Stimulated activated CD4-positive, alpha-beta T cell treated with anti-CD3 and anti-CD28 coated beads, Interleukin-15, amount 100 ng/mL, for 1 hour (primary cell): Measurements from ENCODE around the gene CRYBB1.

Experiments
- DNase-seq, 2 donors: peaks; one replicate each; pipeline ENCODE4 v3.0.0-alpha.2; 2020; ENCODE audit warnings: low read depth in 1 of 2, low spot score in 1 of 2

CRYBB1 gene

DNA sequence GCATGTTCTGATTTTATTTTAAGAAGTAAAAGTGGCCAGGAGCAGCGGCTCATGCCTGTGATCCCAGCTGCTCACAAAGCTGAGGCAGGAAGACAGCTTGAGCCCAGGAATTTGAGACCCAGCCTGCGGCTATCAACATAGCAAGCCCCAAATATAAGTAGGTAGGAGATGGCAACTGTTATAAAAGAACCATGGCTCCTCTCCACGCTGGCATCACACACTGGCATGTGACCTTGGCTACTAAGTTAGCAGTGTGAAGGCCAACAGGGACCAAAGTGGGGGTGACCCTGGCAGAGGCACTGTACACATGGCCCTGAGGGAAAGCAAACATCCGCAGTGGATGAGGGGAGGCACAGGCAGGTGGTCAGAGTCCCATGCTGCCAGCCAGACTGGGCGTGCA is 60.9 kb downstream of the CRYBB1 start:
- no peak for DNase-seq

DNA sequence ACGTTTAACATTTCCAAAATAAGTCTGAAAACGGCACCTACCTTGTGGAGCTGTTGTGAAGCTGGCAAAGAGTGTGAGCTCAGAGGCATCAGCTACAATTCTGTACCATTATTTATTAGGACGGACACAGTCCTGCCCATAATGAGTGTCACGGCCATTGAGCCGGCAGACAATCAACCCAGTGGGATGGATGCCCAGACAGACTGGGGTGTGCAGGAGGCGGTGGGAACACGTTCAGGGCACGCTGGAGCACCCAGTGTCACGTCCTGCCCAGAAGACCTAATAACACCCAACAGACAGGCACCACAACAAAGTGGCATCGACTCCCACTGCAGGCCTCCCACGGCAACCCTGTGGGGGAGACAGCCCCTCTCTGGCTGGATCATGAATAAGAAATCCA is 62.3 kb downstream of the CRYBB1 start:
- DNase-seq, result no peak

DNA sequence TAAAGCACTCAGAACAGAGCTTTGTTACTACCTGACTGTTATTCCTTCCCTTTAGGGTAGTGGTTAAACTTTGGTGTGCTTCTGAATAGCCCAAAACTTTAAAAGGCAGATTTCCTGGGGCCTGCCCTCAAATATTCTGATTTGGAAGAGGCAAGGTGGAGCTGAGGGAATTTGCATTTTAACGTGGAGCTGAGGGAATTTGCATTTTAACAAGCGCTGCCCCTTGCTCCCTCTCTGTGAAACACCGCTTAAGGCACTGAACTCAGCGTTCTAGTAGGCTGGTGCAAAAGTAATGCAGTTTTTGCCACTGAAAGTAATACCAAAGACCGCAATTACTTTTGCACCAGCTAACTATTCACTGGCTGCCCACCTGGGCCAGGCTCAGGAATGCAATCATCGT is 62.9 kb downstream of the CRYBB1 start:
- DNase-seq, result no peak

DNA sequence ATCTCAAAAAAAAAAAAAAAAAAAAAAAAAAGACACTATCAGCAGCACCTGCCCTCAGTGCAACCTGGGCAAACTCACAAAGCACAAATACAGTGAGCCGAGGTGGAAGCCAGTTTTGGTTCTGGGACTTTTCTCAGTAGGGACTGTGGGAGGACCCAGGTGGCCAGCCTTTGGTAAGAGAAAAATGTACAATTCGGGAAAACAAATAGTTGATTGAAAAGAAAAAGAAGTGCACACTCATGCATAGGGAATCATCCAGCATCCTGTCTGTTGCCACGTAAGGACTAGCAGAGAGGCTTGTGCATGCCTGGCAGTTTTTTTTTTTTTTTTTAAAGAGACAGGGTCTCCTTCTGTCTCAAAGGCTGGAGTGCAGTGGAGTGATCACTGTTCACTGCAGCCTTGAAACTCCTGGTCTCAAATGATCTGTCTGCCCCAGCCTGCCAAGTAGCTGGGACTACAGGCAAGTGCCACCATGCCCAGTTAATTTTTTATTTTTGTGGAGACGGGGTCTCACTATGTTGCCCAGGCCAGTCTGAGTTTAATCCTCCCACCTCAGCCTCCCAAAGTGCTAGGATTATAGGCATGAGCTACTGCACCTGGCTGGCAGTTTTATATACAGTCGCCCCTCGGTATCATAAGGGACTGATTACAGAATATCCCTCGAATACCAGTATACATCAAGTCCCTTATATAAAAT is 64.6 kb downstream of the CRYBB1 start:
- no peak for DNase-seq

DNA sequence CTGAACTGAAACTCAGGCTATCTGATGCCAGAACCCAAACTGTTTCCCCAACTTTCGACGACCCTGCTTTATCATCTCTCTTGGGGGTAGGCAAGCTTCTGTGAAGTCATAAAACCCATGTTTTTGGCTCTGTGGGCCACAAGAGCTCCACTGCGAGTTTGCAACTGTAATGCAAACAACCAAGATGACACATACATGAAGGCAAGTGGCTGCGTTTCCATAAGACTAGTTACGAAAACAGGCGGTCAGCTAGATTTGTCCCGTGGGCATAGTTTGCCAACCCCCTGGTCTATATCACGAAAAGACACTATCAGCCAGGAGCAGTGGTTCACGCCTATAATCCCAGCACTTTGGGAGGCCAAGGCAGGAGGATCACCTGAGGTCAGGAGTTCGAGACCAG is 65.4 kb downstream of the CRYBB1 start:
- DNase-seq, result no peak

DNA sequence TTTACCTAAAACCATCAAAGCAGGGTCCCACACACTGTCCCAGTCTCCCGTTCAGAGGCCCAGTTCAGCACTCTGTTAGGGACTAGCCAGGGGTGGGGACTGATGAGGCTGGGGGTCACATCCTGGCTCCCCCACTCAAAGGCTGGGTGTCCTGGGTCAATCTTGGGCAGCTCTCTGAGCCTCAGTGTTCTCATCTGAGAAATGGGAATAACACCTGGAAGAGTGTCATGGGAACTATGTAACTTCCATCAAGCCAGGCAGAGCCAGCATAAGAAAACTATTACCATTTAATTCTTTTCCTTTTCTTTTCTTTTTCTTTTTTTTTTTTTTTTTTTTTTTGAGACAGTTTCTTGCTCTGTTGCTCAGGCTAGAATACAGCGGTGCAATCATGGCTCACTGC is 66.3 kb downstream of the CRYBB1 start:
- DNase-seq, result no peak

DNA sequence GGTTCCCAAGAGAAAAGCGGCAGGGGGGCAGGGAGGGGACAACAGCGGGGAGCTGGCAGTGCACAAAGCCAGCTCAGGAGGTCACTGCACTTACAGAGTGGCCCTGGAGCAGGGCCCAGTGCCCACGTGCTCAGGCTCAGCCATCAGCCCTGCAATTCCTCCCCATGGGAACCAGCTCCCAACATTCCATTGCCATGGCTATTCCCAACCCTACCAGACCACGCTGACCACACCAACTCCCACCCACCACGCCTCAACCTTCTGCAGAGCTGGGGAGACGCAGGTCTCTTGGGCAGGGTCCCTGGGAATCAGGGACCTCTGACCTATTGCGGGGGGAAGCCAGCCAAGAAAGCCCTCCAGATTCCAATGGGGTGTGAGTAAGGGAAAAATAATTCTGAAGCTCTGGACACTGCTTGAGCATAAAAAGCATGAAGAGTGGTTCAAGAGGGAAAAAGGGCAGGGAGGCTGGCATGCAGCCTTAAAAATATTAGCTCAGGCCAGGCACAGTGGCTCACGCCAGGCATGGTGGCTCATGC is 67.3 kb downstream of the CRYBB1 start:
- no peak for DNase-seq

DNA sequence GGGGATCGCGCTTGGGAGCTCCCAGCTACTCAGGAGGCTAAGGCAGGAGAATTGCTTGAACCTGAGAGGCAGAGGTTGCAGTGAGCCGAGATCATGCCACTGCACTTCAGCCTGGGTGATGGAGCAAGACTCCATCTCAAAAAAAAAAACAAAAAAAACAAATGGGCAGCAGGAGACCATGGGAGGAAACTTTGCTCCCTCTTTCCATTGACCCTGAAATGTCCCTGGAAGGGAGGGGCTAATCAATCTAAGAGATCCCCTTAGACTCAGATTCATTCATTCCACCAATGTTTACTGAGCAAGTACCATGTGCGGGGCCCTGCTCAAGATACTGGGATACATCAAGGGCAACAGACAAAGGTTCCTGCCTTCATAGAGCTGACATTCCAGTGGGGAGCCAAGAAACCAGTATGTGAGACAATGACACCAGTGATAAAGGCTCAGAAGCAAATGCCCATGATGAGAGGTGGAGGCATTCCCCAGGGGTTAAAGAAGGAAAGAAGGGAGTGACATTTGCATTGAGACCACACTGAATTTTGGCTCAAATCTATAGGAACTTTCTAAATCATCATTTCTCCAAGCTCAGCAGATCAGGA is 67.8 kb downstream of the CRYBB1 start:
- no peak for DNase-seq
